HG02884 (cell line): ENCODE data around the gene ABHD10.

Source experiments
- ATAC-seq: cut with Tn5 transposase; IDR thresholded peaks from one replicate; pipeline ENCODE4 v1.9.1; 2021; ENCODE audit warnings: mild to moderate bottlenecking, moderate library complexity; ENCODE audit not compliant: unreplicated experiment

ABHD10 gene

GRCh38 chr3:111978583-111979433 lies at the start of gene ABHD10:
ABHD10 (plus strand) TSS chr3:111979026; CDS start chr3:111979062, 36 bp downstream.
- peak; percentile 95 for ATAC-seq

GRCh38 chr3:111929484-111929883 lies 49.3 kb upstream of the ABHD10 start:
- no peak for ATAC-seq

GRCh38 chr3:111932946-111933345 lies 45.9 kb upstream of the ABHD10 start:
- ATAC-seq = no peak

DNA sequence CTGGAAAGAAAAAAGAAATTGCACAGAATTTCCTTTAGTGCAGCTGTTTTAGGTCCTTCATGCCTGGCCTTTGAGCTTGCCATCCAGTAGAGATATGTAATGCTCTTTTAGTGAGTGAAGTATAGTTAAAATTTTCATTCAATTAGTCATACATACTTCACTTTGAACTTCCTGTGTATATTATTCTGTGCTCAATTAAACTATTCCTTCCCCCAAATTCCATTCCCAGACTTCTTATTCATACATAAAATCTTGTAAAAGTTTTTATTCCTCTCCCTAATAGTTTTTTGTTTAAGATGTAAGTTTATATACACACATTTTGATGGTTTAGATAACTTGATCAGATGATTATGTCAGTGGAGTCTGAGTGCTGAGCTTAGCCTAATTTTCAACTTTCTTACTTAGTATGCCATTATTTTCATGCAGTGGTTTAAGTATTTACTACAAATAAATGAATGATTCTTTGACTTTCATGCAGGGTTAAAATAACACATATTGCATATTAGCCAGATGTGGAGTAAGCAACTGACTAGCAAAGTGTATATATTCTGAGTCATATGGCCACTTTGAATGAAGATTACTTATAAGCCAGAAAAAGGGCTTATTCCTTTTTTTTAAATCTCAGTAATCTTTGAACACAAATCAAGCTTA lies 42.5 kb upstream of the ABHD10 start:
- ATAC-seq = no peak

- ATAC-seq = no peak
Measured at GRCh38 chr3:111936967-111937366, 41.9 kb upstream of the ABHD10 start.

DNA sequence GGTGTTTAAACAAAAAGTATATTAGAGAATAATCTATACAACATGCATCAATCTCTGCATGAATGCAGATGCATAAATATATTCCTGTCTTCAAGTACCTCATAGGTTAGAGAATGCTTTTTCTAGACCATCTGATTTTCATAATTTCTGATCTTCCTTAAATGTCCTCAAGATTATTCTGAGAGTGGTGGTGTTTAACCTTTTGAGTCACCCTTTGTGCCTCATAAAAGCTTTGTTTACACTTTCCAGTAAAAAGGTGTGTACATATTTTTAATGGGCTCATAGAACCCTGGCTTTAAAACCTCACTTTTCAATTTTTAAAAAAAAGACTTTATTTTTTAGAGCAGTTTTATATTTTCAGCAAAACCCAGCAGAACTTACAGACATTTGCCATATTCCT lies 41.0 kb upstream of the ABHD10 start:
- no peak for ATAC-seq

GRCh38 chr3:111939873-111940272 lies 39.0 kb upstream of the ABHD10 start:
- ATAC-seq = no peak

DNA sequence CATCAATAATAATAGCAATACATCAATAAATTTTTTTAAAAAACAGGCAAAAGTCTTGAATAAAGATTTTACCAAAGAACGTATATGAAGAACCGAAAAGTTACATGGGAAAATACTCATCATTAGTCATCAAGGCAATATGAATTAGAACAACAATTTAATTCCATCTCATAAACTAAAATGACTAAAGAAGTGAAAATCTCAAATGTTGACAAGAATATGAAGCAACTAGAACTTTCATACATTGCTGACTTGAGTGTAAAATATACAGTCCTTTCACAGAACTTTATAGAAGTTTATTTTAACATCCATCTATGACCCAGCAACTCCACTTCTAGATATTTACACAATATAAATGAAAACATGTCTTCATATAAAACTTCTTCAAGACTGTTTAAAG lies 35.3 kb upstream of the ABHD10 start:
- no peak for ATAC-seq

DNA sequence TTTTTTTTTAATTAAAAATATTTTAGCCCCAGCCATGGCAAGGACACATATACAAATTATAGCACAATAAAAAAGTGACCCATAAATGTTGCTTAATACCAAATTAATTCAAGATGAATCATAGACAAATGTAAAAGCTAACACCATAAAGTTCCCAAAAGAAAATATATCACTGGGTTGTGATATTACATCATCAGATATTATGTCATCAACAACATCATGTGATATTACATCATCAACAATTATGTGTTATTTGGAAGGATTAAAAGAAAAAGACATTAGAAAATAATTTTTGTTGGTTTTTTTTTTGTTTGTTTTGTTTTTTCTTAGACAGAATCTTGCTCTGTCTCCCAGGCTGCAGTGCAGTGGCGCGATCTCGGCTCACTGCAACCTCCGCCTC lies 34.5 kb upstream of the ABHD10 start:
- no peak for ATAC-seq

- ATAC-seq = no peak
Measured at GRCh38 chr3:111947231-111947630, 31.6 kb upstream of the ABHD10 start.

DNA sequence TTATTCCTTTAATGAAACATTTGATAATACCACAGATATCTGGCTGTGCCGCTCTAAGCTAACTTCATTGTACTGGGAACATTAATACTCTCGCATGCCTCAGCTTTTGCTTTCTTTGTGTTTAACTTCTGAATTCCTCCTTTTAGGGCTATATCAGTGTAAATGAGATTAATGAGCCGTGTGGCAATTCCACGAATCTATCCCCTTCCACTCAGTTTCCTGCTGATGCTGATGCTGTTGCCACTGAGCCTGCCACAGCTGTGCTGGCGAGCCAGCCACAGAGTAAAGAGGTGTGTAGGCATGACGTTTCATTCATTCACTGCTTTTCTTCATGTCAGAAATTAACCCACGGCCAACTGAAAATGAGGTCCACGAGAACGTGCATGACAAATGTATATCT lies 30.0 kb upstream of the ABHD10 start:
- no peak for ATAC-seq

- ATAC-seq = no peak
Measured at GRCh38 chr3:111949712-111950111, 29.1 kb upstream of the ABHD10 start.

- ATAC-seq = no peak
Measured at GRCh38 chr3:111951032-111951431, 27.8 kb upstream of the ABHD10 start.

DNA sequence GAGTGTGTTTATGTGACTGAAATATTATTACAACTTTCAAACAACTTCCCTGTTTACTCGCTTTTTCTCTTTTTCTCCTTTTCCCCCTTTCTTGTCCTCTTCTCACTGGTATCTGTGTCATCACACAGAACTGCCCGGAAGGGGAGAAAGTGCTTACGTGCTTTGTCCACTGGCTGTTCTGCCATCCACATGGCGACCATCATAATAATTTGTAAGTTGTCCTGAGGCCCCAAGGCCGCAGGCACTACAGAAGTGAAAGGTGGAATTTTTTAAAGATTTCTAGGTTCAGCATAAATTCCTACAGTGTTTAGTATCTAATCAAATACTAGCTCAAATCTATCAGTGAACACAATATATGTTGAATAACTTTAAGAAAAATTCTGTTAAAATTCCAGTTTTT lies 26.7 kb upstream of the ABHD10 start:
- no peak for ATAC-seq

- ATAC-seq = no peak
Measured at GRCh38 chr3:111952866-111953450, 25.9 kb upstream of the ABHD10 start.

DNA sequence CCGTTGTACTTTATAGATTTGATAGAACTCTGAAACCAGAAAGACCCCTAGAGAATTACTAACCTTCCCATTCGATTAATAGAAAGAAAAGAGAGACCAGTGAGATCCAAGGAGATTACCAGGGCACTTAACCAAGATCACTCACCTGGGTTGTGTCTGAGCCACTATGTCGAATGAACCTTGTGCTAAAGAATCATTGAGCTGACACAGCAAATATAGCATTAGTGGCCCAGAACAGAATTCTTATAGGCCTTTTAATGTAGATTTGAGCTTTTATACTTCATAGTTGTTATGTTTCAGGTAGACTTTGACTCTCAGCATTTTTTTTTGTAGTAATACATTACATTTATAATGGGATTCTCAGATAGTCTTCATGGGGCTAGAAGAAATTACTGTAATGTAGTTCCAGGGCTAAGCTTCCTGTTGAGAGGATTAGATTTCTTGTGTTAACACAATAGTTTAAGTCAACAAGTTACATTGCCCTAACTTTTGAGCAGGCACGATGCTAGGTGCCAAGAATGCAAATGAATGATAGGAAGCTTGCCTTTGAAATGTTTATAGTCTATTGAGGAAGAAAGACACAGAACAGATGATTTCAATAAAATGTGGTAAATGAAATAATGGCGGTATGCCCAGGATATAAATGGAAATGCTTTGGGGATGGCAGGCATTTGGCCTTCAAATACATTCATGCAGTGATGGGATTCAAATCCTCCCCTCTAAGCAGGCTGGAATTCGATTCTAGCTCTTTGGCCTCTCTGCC lies 24.4 kb upstream of the ABHD10 start:
- no peak for ATAC-seq

GRCh38 chr3:111955876-111956275 lies 22.9 kb upstream of the ABHD10 start:
- no peak for ATAC-seq

DNA sequence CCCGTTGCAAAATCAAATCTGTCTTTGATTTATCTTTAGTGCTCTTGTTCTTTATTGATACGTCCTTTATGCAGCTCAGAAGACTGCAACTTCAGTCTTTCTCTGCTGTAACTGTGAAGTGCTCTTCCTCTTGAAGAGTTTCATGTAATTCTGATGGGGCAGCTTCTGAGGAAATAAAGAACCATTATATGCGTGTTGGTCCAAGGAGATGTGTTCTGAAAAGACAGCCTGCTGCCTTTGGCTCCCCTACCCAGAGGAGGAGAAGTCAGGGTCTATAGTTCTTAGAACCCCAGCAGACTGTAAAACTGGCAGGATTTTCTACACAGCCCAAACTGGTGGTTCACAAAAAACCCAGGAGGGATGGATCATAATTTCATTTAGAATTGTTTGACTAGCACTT lies 22.4 kb upstream of the ABHD10 start:
- ATAC-seq = no peak

- no peak for ATAC-seq
Measured at GRCh38 chr3:111956995-111957734, 21.7 kb upstream of the ABHD10 start.

DNA sequence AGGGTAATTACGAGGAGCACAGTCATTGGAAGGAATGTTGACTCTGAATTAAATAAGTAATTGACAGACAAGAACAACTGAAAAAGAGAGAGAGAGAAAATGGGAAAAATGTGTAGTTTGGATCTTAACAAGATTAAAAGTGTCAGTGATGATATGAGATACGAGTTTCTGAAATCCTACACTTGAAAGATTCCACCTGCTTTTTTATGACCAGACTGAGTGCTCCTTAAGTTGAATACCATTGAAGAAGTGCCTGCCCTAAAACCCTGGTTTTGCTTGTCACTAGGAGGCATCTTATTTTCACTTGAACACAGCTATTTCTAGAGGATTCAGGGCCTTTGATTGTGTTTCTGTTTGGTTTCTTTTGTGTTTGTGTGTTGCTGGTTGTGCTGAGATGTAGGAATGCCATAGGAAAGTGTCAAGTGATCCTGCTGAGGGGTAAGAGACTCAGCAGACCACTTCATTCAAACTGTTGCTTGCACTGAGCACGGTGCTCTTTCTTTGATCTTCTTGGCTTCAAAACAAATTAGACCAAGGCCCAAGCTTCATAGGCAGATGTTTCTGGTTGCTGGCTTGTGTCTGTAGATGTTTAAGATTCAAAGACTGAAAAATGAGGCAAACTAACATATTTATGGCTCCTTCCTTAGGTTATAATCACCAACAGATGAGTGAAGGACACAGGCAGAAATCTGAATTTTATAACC lies 17.2 kb upstream of the ABHD10 start:
- no peak for ATAC-seq
